GM21825 (cell line): Measurements from ENCODE around the gene ZBED6.
"Not testable (repeated sequence)": the region's sequence is repeated elsewhere in the genome, so short reads cannot be mapped to it uniquely, and the experiment has no call there.

Source experiments
- ATAC-seq: cut with Tn5 transposase; IDR thresholded peaks from one replicate; pipeline ENCODE4 v1.9.1; 2021; ENCODE audit warnings: mild to moderate bottlenecking, moderate library complexity; ENCODE audit not compliant: unreplicated experiment

Gene ZBED6

GRCh38 chr1:203778146-203778545 is 17.3 kb upstream of the ZBED6 start:
- ATAC-seq, result no peak

- no peak for ATAC-seq
Observed at GRCh38 chr1:203778789-203779188, 16.6 kb upstream of the ZBED6 start.

- no peak for ATAC-seq
Observed at GRCh38 chr1:203781962-203782361, 13.5 kb upstream of the ZBED6 start.

- ATAC-seq, result no peak
Observed at GRCh38 chr1:203789966-203790365, 5.5 kb upstream of the ZBED6 start.

GRCh38 chr1:203791498-203791897 is 3.9 kb upstream of the ZBED6 start:
- no peak for ATAC-seq

- no peak for ATAC-seq
Observed at GRCh38 chr1:203792486-203792885, 2.9 kb upstream of the ZBED6 start.

GRCh38 chr1:203793561-203793960 is 1.9 kb upstream of the ZBED6 start:
- not testable (repeated sequence) for ATAC-seq

- no peak for ATAC-seq
Observed at GRCh38 chr1:203794764-203795440, 521 bp upstream of the ZBED6 start.

GRCh38 chr1:203796236-203796605 is 798 bp downstream of the ZBED6 start:
- ATAC-seq, result no peak

GRCh38 chr1:203797216-203797615 is 1.8 kb downstream of the ZBED6 start:
- ATAC-seq, result no peak

- ATAC-seq, result no peak
Observed at GRCh38 chr1:203797948-203798655, 2.7 kb downstream of the ZBED6 start.

GRCh38 chr1:203799157-203799556 is 3.7 kb downstream of the ZBED6 start:
- ATAC-seq, result no peak

GRCh38 chr1:203799971-203800370 is 4.5 kb downstream of the ZBED6 start:
- no peak for ATAC-seq

GRCh38 chr1:203805689-203806088 is 10.3 kb downstream of the ZBED6 start:
- no peak for ATAC-seq

- ATAC-seq, result no peak
Observed at GRCh38 chr1:203807196-203807595, 11.8 kb downstream of the ZBED6 start.

- ATAC-seq, result no peak
Observed at GRCh38 chr1:203813581-203814341, 18.3 kb downstream of the ZBED6 start.

- ATAC-seq, result no peak
Observed at GRCh38 chr1:203818399-203818798, 23.0 kb downstream of the ZBED6 start.

- ATAC-seq, result no peak
Observed at GRCh38 chr1:203823306-203823705, 27.9 kb downstream of the ZBED6 start.

- ATAC-seq, result no peak
Observed at GRCh38 chr1:203826175-203826574, 30.8 kb downstream of the ZBED6 start.

- no peak for ATAC-seq
Observed at GRCh38 chr1:203828002-203828401, 32.6 kb downstream of the ZBED6 start.

GRCh38 chr1:203828503-203828902 is 33.1 kb downstream of the ZBED6 start:
- ATAC-seq, result no peak

- not testable (repeated sequence) for ATAC-seq
Observed at GRCh38 chr1:203829247-203829646, 33.8 kb downstream of the ZBED6 start.
